B cell (primary cell): Measurements from ENCODE around the gene FAM131B.
A peak's percentile ranks its signal among the peaks of the same experiment; 100 is the strongest.

ENCODE experiments used
- CTCF ChIP-seq: fragments of 200-600 bp; IDR thresholded peaks from one replicate; pipeline ENCODE4 v1.8.0; 2022; ENCODE audit warnings: antibody characterized with exemption, mild to moderate bottlenecking
- EZH2 ChIP-seq: IDR thresholded peaks from 2 replicates; pipeline ENCODE4 v1.6.1; 2012; ENCODE audit warnings: borderline replicate concordance, low read depth, mild to moderate bottlenecking, moderate library complexity, low read length; ENCODE audit not compliant: insufficient read depth, poor library complexity, severe bottlenecking

GRCh38 chr7:143305423-143306070, 57.0 kb downstream of the FAM131B start:
- TF ChIP-seq CTCF (peak; percentile 69), EZH2 (no peak)
